NOMO-1 treated with dmso at 0.1 percent for 144 hours (cell line): ENCODE measurements around the gene PDE4B.

ENCODE experiments used
- DNase-seq: peaks from one replicate; lab custom pipeline; 2025; ENCODE audit not compliant: unreplicated experiment; lab: John Stamatoyannopoulos, UW

The PDE4B gene

DNA sequence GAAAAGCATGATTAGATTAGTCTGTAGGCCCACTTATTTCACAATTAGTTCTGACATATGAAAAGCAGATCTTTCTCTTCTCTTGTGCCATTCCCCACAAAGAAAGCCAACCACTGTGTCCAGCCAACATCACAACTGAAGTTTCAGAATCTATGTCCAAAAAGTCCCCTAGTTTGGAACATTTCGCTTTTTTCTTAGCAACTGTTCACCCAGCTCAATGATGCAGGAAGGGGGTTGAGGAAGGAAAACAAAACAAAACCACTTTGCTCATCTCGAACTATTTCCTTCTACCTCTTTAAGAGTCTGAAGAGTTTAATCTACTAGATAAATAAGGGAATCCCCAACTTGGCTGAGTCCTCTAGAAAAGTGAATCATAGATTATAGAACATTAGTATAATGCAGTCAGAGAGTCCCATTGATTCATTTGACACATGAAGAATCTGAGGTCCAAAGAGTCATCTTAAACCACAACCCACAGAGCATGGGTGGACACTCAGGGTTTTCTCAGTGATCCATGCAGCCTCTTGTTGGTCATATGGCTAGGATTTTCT lies 581.9 kb downstream of the PDE4B start:
- DNase-seq, result no peak

DNA sequence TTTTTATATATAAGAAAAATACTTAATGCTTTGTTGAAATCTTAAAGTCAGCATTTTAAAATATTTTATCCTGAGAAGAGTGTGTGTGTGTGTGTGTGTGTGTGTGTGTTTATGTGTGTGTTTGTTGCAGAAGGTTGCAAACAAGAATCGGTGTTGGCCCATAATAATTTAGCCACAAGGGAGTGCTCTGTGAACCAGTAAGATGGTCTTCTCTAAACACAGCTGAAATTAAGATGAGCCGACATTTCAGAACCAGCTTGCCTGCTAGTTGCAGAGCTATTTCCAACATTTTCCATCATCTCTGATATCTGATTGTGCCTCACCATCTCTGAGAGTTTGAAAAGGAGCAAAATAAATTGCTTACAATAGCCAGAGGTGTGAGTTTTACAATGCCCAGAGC lies 582.4 kb downstream of the PDE4B start:
- DNase-seq, result no peak

DNA sequence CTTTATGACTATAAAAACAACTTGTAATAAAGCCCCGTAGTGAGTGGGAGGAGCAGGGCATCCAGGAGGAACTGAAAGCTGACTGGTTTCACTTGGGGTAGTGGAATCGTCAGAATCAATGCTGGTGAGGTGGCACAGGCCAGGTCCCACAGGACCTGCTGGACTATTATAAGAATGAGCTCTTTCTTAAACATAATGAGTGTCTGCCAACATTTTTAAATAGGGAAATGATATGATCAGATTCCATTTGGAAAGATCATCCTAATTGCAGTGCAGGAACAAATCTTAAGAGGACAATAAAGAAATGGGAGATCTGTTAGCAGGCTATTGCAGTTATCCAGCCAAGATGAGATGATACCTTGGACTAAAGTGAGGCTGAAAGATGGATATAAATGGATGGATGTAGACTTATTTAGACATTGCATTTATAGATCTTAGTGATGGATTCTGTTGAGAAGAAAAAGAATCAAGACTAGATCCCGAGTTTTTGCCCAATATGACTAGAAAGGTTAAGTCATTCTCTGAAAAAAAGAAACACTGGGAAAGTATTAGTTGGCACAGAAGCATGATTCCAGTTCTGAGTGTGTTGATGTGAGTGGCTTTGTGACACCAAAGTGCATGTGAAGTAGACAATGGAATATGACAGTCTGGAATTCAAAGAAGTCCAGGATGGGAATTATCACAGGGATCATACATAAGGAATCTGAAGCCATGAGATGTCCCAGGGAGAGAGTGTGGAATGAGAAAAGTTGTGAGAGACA lies 587.9 kb downstream of the PDE4B start:
- DNase-seq, result peak; percentile 88

DNA sequence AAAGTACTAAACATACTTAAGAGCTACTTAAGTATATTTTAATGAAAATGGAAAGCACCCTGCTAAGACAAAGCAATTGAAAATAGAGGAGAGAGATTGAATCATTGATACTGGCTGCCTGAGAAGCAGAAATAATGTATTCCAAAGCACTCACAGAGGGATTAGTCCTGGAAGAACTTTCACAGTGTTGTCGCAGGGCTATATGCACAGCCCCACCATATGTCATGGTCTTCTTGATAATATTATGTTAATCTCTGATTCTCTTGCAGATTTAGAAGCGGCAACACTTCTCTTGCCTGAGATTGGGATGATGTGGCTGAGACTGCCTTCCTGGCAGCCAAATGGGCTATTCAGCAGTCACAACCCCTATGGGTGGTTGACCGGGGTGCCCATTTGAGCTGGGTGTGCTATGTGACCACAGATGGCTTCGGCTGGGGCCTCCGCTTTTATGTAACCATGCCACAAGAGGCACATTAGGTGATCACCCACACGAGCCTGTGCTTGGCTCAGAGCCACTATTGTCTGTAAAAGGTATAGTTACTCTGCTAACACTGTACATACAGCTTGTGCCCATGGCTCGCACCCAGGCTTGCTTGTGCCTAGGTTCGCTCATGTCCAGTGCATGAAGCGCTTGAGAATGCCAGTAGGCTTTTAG lies 589.1 kb downstream of the PDE4B start:
- DNase-seq, result no peak

DNA sequence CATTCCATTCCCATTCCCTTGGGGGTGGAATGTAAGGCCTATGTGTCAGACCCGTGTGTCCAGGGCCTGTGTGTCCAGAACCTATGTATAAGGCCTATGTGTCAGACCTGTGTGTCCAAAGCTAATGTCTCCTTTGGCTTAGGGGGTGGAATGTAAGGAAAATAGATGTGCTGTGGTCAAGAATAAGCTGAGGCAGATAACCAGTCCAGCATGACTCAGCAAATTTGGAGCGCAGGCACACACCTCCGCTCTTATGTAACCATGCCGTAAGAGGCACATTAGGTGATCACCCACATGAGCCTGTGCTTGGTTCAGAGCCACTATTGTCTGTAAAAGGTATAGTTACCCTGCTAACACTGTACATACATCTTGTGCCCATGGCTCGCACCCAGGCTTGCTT lies 590.5 kb downstream of the PDE4B start:
- DNase-seq, result no peak

GRCh38 chr1:66383611-66384010 lies 590.9 kb downstream of the PDE4B start:
- peak; percentile 35 for DNase-seq

DNA sequence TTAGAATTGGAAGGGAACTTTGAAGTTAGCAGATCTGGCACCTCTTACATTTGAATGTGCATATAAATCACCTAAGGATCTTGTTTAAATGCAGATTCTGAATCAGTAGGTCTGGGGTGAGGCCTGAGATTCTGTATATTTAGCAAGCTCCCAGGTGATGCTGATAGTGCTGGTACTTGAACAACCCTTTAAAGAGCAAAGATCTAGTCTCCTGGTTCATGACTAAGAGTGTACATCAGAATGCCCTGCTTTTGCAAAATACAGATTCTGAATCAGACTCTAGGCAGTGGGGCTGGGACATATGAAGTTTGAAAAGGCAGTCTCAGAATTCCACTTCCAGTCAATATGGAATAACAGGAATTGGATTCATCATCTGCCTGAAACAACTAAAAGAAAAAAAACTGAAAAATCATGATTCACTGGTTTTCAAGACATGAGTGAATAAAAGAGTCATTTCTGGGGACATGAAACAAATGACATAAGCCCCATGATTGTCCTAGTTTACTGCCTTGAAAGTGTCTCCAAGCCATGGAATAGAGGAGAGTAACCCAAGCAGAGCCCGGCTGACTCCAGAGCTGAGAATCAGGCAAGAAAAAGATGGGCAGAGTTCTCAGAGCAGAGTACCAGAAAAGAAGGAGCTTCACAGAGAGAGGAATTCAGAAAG lies 591.7 kb downstream of the PDE4B start:
- no peak for DNase-seq

DNA sequence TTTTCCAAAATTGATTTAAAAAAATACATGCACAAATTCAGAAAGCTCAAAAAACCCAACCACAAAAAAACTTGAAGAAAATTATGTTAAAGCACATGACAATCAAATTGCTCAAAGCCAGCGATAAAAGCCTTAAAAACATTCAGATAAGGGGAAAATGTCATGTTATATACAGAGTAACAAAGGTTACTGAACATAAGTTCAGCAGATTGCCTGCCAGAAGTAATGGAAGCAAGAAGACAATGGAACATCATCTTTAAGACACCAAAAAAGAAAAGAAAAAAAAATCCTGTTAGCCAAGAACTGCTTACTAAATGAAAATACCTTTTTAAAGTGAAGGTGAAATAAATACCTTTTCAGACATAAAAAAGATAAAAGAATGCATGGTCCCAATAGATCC lies 594.0 kb downstream of the PDE4B start:
- DNase-seq, result no peak

GRCh38 chr1:66388913-66389312 lies 596.2 kb downstream of the PDE4B start:
- no peak for DNase-seq

GRCh38 chr1:66393586-66394287 lies 601.0 kb downstream of the PDE4B start:
- peak; percentile 17 for DNase-seq

DNA sequence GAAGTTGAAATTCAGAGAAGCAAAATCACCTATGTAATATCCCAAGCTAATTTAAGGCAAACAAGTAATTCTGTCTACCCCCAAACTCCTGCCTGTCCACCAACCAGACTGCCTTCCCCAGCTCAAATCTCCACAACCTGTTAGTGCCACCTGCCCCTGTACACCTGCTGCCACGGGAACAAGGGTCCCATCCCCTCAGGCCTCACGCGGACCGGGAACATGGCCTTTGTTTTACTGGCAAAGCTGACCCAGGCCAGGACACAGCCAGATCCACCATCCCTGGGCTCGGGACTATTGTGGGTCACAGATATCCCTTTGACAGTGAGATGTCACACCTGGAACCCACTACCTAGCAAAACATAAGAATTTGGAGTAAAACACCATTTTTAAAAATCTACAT lies 601.9 kb downstream of the PDE4B start:
- no peak for DNase-seq

- DNase-seq, result peak; percentile 39
Observed at GRCh38 chr1:66395202-66396061, 602.7 kb downstream of the PDE4B start.

- peak; percentile 32 for DNase-seq
Observed at GRCh38 chr1:66396212-66396890, 603.7 kb downstream of the PDE4B start.

DNA sequence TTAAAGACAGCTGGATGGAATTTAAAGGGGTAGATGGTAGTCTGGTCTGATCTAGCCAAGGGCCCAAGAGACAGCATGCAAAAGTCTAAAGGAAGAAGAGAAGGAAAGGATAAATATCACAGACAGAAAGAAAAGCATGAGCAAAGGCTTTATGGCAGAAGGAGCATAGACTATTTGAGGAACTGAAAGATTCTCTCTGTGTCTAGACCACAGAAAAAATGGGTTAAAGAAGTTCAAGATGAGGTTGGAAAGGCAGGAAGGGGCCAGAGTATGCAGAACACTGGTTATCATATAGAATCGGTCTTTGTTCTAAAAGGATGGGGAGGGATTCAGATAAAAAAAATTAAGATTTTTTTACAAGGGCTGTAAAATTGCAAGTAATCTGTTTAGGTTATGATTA lies 604.5 kb downstream of the PDE4B start:
- peak; percentile 71 for DNase-seq

DNA sequence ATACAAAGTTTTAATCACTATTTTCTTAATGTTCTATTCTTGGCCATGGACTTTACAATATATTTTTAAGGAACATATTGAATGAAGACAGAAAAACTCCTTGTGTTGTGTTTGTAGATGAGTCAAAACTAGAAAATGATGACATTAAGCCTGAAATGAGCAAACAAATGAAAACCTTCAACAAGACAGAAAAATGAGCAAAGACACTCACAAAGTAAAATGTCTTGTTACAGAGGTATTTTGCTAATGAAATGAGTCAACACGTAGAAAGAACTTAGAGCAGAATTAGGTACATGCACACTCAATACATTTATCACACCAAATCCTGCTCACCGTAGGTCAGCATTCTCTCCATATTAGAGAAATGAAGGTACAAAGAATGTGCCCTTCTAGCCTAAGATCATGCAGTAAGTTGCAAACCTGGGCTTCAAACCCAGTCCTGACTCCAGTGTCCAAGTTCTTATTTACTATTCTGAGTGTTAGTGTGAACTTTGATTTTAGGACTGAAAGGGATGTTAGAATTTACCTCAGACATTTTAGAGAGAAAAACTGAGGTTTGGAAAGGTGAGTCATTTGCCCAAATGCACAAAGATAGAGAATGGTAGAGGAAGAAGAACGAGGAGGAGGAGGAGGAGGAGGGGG lies 607.3 kb downstream of the PDE4B start:
- DNase-seq, result no peak

GRCh38 chr1:66400660-66401059 lies 608.0 kb downstream of the PDE4B start:
- DNase-seq, result no peak

DNA sequence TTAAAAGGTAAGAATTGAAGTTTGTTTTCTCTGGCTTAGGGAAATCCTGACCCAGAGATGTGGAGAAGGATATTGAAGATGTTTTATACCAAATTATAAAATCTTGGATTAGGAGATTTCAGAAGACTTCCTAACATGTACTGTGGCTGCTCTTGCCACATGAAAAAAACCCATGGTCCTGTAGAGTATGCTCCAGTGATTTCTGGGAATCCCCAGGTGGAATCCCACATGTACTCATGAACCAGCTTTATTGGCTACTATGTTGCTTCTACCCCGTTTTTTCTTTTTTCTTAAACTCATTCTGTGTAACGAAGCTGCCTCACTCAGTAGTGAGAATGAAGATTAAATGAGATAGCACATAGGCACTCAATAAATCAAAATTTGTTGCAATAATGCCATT lies 608.5 kb downstream of the PDE4B start:
- no peak for DNase-seq

GRCh38 chr1:66402194-66402593 lies 609.5 kb downstream of the PDE4B start:
- no peak for DNase-seq

DNA sequence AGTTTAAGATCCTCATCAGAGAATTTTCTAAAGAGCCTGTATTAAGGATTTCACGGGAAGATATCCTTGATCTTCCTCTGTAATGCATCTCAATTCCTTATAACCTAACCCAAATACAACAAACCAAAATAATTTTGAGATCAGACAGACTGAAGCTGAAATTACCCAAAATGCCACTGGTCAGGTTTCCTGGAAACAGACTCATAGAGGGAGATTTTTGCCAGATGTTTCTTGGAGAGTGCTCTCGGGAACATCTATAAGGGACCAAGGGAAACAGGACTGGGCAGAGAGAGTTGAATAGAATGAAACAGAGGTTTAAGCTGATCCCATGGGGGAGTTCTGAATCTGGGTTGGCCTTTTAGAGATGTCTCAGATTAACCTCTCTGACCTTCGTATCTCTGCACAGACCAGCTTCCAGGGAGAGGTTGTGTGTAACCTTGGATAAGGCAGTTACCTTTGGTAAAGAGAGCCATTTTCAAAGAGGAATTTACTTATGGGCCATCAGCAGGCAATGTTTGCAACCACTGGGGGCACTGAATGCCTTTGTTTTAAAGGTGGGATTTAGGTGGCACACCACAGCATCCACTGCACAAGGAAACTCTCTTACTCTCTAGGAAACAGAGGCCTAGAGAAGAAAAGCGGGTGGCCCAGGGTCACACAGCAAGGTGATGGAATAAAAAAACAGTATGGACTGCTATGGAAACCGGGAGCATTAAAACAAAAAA lies 610.5 kb downstream of the PDE4B start:
- DNase-seq, result no peak
